Coronary artery (tissue), 2 donors: ENCODE measurements around the gene WDR62.
A peak's percentile ranks its signal among the peaks of the same experiment; 100 is the strongest.

Experiments used
- DNase-seq: peaks from one replicate; pipeline ENCODE4 v3.0.0-alpha.2; 2017; ENCODE audit warnings: low spot score
- H3K27ac ChIP-seq, 2 donors: fragments of 200-600 bp; sonication (generic); one replicate each; pipeline ENCODE4 v1.5.1; 2016 to 2019
- H3K4me3 ChIP-seq: fragments of 200-600 bp; sonication (generic); 2 replicates; pipeline ENCODE4 v1.5.1; 2016; ENCODE audit warnings: mild to moderate bottlenecking, moderate library complexity
- TF ChIP-seq, protein P1 (sequence below): fragments of 200-600 bp; sonication (generic); IDR thresholded peaks from one replicate; pipeline ENCODE4 v1.5.1; 2019; ENCODE audit warnings: antibody characterized with exemption

The WDR62 gene

DNA sequence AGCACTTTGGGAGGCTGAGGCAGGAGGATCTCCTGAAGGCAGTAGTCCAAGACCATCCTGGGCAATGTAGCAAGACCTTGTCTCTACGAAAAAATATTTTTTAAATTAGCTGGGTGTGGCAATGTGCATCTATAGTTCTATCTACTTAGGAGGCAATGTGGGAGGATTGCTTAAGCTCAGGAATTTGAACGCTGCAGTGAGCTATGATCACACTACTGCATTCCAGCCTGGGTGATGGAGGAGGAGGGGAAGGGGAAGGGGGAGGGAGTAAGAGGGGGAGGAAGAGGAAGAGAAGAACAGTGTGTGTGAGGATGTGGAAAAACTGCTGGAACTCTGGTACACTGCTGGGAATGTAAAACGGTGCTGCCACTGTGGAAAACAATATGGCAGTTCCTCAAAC, 12.9 kb upstream of the WDR62 start:
- Histone ChIP-seq H3K27ac (peak overlapping the region in 1 of 2 donors; percentile 68), H3K4me3 (no peak overlapping the region)
- TF ChIP-seq, protein P1, sequence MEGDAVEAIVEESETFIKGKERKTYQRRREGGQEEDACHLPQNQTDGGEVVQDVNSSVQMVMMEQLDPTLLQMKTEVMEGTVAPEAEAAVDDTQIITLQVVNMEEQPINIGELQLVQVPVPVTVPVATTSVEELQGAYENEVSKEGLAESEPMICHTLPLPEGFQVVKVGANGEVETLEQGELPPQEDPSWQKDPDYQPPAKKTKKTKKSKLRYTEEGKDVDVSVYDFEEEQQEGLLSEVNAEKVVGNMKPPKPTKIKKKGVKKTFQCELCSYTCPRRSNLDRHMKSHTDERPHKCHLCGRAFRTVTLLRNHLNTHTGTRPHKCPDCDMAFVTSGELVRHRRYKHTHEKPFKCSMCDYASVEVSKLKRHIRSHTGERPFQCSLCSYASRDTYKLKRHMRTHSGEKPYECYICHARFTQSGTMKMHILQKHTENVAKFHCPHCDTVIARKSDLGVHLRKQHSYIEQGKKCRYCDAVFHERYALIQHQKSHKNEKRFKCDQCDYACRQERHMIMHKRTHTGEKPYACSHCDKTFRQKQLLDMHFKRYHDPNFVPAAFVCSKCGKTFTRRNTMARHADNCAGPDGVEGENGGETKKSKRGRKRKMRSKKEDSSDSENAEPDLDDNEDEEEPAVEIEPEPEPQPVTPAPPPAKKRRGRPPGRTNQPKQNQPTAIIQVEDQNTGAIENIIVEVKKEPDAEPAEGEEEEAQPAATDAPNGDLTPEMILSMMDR, result no peak
- no peak for DNase-seq

DNA sequence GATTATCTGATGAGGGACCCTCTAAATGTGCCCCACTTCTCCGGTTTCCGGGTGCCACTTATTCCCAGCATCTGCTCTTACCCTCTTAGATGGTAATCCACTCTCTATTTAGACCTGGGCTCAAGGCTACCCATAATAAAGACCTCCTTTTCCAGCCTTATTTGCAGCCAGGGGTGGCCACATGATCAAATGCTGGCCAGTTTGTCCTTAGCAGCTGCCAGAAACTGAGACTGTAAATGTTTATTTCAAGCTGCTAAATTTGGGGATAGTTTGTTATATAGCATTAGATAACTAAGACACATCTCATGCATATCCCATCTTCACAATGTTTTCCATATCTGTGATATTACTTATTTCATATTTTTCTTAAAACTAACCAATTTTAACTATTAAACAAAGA, 10.7 kb upstream of the WDR62 start:
- DNase-seq, result no peak
- Histone ChIP-seq H3K4me3 (no peak overlapping the region), H3K27ac (no peak overlapping the region)
- TF ChIP-seq, protein P1, result no peak

DNA sequence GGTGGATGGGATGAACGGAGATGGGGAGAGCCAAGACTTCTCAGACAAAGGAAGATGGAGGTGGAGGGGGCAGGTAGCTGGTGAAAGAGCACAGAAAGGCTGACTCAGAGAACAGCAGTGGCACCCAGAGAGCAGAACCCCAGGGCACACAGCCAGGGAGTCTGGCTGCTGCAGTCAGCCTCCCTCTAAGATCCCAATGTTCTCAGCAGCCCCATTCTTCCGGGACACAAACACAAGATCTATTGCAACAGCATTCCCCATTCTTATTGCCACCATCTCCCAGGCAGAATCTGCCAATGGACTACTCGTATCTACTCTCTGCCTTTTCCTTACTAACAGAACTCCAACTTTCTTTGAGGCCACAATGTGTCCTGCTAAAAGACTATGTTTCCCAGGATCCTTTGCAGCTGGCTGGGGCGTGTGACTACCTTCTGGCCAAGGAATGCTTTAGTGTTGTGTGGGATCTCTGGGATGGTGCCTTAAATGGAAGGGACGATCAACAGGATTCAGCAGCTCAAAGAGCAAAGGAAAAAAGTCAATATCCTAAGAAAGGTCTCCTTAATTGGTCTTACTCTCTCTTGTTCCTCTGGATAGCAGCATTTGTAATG, 8.2 kb upstream of the WDR62 start:
- Histone ChIP-seq H3K4me3 (no peak overlapping the region), H3K27ac (no peak overlapping the region)
- no peak for DNase-seq
- TF ChIP-seq, protein P1, result no peak

DNA sequence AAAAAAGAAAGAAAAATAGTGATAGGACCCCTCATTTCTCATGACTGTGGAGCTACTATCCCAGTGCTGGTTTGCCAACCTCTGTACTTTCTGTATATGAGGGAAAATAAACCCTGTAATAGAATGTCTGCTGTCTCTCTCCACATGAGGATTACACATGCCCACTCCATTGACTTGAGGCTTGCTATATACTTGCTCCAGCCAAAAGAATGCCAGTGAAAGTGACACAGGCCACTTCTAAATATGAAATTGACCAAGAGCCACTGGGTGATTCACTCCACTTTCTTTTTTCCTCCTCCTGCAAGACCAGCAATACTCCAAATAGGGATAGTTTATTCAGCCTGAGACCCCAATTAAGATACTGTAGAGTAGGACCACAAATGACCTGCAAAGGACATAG, 6.9 kb upstream of the WDR62 start:
- Histone ChIP-seq H3K4me3 (no peak overlapping the region), H3K27ac (no peak overlapping the region)
- DNase-seq, result no peak
- TF ChIP-seq, protein P1, result no peak

DNA sequence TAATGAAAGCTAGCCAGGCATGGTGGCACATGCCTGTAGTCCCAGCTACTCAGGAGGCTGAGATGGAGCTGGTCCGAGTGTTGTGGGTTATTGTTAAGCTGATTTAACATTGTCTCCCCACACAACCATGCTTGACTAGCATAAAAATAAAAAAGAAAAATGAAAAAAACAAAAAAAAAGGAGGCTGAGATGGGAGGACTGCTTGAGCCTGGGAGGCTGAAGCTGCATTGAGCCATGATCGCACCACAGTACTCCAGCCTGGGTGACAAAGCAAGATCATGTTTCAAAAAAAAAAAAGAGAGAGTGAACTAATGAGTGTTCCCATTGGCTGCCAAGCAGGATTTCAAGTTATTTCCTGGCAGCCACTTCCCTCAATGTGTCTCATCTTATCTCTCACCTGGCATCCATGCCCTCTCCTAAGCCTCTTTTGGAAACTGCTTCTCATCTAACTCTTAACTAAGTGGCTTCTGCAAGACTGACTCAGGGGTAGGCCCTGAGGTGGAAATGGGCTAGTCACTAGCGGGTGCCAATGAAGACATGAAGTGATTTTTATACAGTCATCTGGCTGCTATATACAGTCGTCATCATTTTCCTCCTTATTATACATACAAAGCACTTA, 5.5 kb upstream of the WDR62 start:
- H3K27ac ChIP-seq, result no peak overlapping the region
- TF ChIP-seq, protein P1, result no peak
- DNase-seq, result no peak
- H3K4me3 ChIP-seq, result no peak overlapping the region

DNA sequence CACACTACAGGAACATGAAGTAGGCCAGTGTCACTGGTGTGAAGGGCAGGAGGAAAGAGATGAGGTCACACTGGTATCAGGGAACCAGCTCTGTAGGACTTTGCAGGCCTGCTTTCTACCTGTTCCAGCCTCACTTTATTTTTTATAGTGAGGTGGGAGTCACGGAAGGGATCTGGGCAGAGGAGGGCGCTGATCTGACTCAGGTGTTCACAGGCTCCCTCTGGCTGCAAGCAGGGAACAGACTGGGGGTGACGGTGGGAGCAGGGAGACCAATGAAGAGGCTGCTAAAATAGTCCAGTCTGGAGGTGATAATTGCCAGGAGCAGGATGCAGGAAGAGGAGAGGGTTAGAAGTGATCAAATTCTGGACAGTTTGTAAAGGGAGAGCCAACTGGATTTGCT, 3.5 kb upstream of the WDR62 start:
- DNase-seq, result no peak

DNA sequence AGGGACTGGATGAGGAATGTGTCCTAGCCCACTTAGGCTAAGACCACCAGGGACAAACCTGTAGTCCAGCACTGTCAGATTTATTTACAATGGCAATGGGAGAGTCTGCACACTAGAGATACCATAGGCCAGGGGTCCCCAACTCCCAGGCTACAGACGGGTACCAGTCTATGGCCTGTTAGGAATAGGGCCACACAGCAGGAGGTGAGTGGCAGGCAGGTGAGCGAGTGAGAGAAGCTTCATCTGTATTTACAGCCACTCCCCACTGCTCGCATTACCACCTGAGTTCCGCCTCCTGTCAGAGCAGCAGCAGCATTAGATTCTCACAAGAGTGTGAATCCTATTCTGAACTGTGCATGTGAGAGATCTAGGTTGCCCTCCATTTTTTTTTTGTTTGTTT, 3.1 kb upstream of the WDR62 start:
- Histone ChIP-seq H3K4me3 (no peak overlapping the region), H3K27ac (no peak overlapping the region)
- TF ChIP-seq, protein P1, result no peak
- DNase-seq, result no peak

More for the DNA sequence above, 3.5 kb upstream of the WDR62 start:
- H3K27ac ChIP-seq, result no peak overlapping the region
- no peak overlapping the region for H3K4me3 ChIP-seq
- TF ChIP-seq, protein P1, result no peak
